Measurements from ENCODE around the gene ZNF138.
"Not testable (repeated sequence)": the region's sequence is repeated elsewhere in the genome, so short reads cannot be mapped to it uniquely, and the experiment has no call there.

ZNF138 gene

GRCh38 chr7:64775289-64775688 lies 18.9 kb upstream of the ZNF138 start:
- Histone ChIP-seq H3K9ac (ENCODE audit: insufficient read length) (no peak overlapping the region), H3K9me3 (ENCODE audit: low read depth, low read length) (no peaks in the 10 kb centered on the region), H3K27ac (no peak overlapping the region), H3K36me3 (ENCODE audit: insufficient read depth, low read length) (no peaks in the 10 kb centered on the region), H3K4me3 (no peak overlapping the region)
- TF ChIP-seq EZH2 (IDR thresholded peaks at IDR 0.05) (no peak), FOXP2 (optimal IDR thresholded peaks at IDR 0.05; ENCODE audit: control extremely low read depth, extremely low read length, insufficient read depth) (no peak), POLR2AphosphoS5 (IDR thresholded peaks at IDR 0.05; ENCODE audit: borderline replicate concordance, low read depth, low read length) (no peak)
- no peak for DNase-seq (ENCODE audit: low read depth, low spot score)

- H3K36me3 ChIP-seq (ENCODE audit: insufficient read depth, low read length); H3K4me3 ChIP-seq; H3K27ac ChIP-seq; DNase-seq (ENCODE audit: low read depth, low spot score); H3K9me3 ChIP-seq (ENCODE audit: low read depth, low read length); H3K9ac ChIP-seq (ENCODE audit: insufficient read length): not testable (repeated sequence)
These were observed 9.4 kb upstream of the ZNF138 start for GRCh38 chr7:64784842-64785241.

GRCh38 chr7:64787295-64787694 lies 6.9 kb upstream of the ZNF138 start:
- H3K36me3 ChIP-seq (ENCODE audit: insufficient read depth, low read length) = no peaks in the 10 kb centered on the region
- H3K9ac ChIP-seq (ENCODE audit: insufficient read length) = no peak overlapping the region
- H3K27ac ChIP-seq = no peak overlapping the region
- DNase-seq (ENCODE audit: low read depth, low spot score) = no peak
- no peaks in the 10 kb centered on the region for H3K9me3 ChIP-seq (ENCODE audit: low read depth, low read length)
- TF ChIP-seq EZH2 (IDR thresholded peaks at IDR 0.05) (no peak), FOXP2 (optimal IDR thresholded peaks at IDR 0.05; ENCODE audit: control extremely low read depth, extremely low read length, insufficient read depth) (no peak), POLR2AphosphoS5 (IDR thresholded peaks at IDR 0.05; ENCODE audit: borderline replicate concordance, low read depth, low read length) (no peak)
- no peak overlapping the region for H3K4me3 ChIP-seq

GRCh38 chr7:64789241-64789640 lies 5.0 kb upstream of the ZNF138 start:
- H3K9me3 ChIP-seq (ENCODE audit: low read depth, low read length); DNase-seq (ENCODE audit: low read depth, low spot score); H3K36me3 ChIP-seq (ENCODE audit: insufficient read depth, low read length); H3K9ac ChIP-seq (ENCODE audit: insufficient read length); H3K27ac ChIP-seq; H3K4me3 ChIP-seq: not testable (repeated sequence)

GRCh38 chr7:64793106-64793755 lies 997 bp upstream of the ZNF138 start:
- DNase-seq (ENCODE audit: low read depth, low spot score) = no peak
- peaks cover 19% of the 10 kb centered on the region for H3K36me3 ChIP-seq (ENCODE audit: insufficient read depth, low read length)

GRCh38 chr7:64795176-64795575 lies 948 bp downstream of the ZNF138 start:
- Histone ChIP-seq H3K9ac (ENCODE audit: insufficient read length) (peak overlapping the region; percentile 92), H3K9me3 (ENCODE audit: low read depth, low read length) (0 out of 2 replicates have a peak, but pooled peaks cover 4% of the 10 kb centered on the region), H3K36me3 (ENCODE audit: insufficient read depth, low read length) (peaks cover 38% of the 10 kb centered on the region), H3K27ac (no peak overlapping the region), H3K4me3 (peak overlapping the region; percentile 90)
- no peak for DNase-seq (ENCODE audit: low read depth, low spot score)
- TF ChIP-seq EZH2 (IDR thresholded peaks at IDR 0.05) (no peak), POLR2AphosphoS5 (IDR thresholded peaks at IDR 0.05; ENCODE audit: borderline replicate concordance, low read depth, low read length) (no peak), FOXP2 (optimal IDR thresholded peaks at IDR 0.05; ENCODE audit: control extremely low read depth, extremely low read length, insufficient read depth) (no peak)

More at GRCh38 chr7:64793106-64793755, 997 bp upstream of the ZNF138 start:
- no peak overlapping the region for H3K9ac ChIP-seq (ENCODE audit: insufficient read length)
- H3K27ac ChIP-seq = no peak overlapping the region
- H3K4me3 ChIP-seq = no peak overlapping the region
- H3K9me3 ChIP-seq (ENCODE audit: low read depth, low read length) = no peaks in the 10 kb centered on the region
- no peak for TF ChIP-seq POLR2AphosphoS5 (IDR thresholded peaks at IDR 0.05; ENCODE audit: borderline replicate concordance, low read depth, low read length)
- TF ChIP-seq FOXP2 (optimal IDR thresholded peaks at IDR 0.05; ENCODE audit: control extremely low read depth, extremely low read length, insufficient read depth) = no peak
- TF ChIP-seq EZH2 (IDR thresholded peaks at IDR 0.05) = no peak

- H3K27ac ChIP-seq; H3K4me3 ChIP-seq; H3K9ac ChIP-seq (ENCODE audit: insufficient read length); DNase-seq (ENCODE audit: low read depth, low spot score): not testable (repeated sequence)
- H3K36me3 ChIP-seq (ENCODE audit: insufficient read depth, low read length) = peaks cover 77% of the 10 kb centered on the region
- H3K9me3 ChIP-seq (ENCODE audit: low read depth, low read length) = peaks cover 12% of the 10 kb centered on the region; the same call in 1 of the 2 replicates
These were observed 4.9 kb downstream of the ZNF138 start for GRCh38 chr7:64799169-64799568.

- Histone ChIP-seq H3K4me3 (no peak overlapping the region), H3K9ac (ENCODE audit: insufficient read length) (no peak overlapping the region), H3K9me3 (ENCODE audit: low read depth, low read length) (peaks cover 12% of the 10 kb centered on the region; the same call in 1 of the 2 replicates), H3K27ac (no peak overlapping the region), H3K36me3 (ENCODE audit: insufficient read depth, low read length) (peaks cover 72% of the 10 kb centered on the region)
- TF ChIP-seq POLR2AphosphoS5 (IDR thresholded peaks at IDR 0.05; ENCODE audit: borderline replicate concordance, low read depth, low read length) (no peak), FOXP2 (optimal IDR thresholded peaks at IDR 0.05; ENCODE audit: control extremely low read depth, extremely low read length, insufficient read depth) (no peak)
- no peak for DNase-seq (ENCODE audit: low read depth, low spot score)
These were observed 8.5 kb downstream of the ZNF138 start for GRCh38 chr7:64802699-64803098.

GRCh38 chr7:64807731-64808365 lies 13.6 kb downstream of the ZNF138 start:
- H3K36me3 ChIP-seq (ENCODE audit: insufficient read depth, low read length) = peaks cover 26% of the 10 kb centered on the region
- H3K9ac ChIP-seq (ENCODE audit: insufficient read length) = no peak overlapping the region
- H3K27ac ChIP-seq = no peak overlapping the region
- DNase-seq (ENCODE audit: low read depth, low spot score) = no peak
- no peak overlapping the region for H3K4me3 ChIP-seq
- TF ChIP-seq EZH2 (IDR thresholded peaks at IDR 0.05) = no peak
- TF ChIP-seq POLR2AphosphoS5 (IDR thresholded peaks at IDR 0.05; ENCODE audit: borderline replicate concordance, low read depth, low read length) = no peak
- TF ChIP-seq FOXP2 (optimal IDR thresholded peaks at IDR 0.05; ENCODE audit: control extremely low read depth, extremely low read length, insufficient read depth) = no peak
- no peaks in the 10 kb centered on the region for H3K9me3 ChIP-seq (ENCODE audit: low read depth, low read length)
